Lower lobe of right lung (tissue), 2 donors: ENCODE measurements around the gene BAHCC1. TPM values are rescaled to one million over a fixed set of nuclear protein-coding genes. Genes with fewer than 3 reads are reported as not detected.

ENCODE experiments used
- ATAC-seq, 2 donors: fragments of 200-7000 bp; cut with Tn5 transposase; one replicate each; pipeline ENCODE4 v1.9.1; 2020 to 2022; ENCODE audit warnings: mild to moderate bottlenecking in 2 of 2, moderate library complexity in 2 of 2
- DNase-seq: peaks from one replicate; pipeline ENCODE4 v3.0.0-alpha.2; 2020
- H3K27ac ChIP-seq: fragments of 200-600 bp; one replicate; pipeline ENCODE4 v1.8.0; 2022
- H3K27me3 ChIP-seq: fragments of 200-600 bp; one replicate; pipeline ENCODE4 v1.8.0; 2022; ENCODE audit warnings: low read depth
- H3K36me3 ChIP-seq: fragments of 200-600 bp; one replicate; pipeline ENCODE4 v1.8.0; 2022; ENCODE audit warnings: mild to moderate bottlenecking
- H3K4me1 ChIP-seq: fragments of 200-600 bp; one replicate; pipeline ENCODE4 v1.8.0; 2022
- H3K4me3 ChIP-seq: fragments of 200-600 bp; one replicate; pipeline ENCODE4 v1.8.0; 2022; ENCODE audit warnings: mild to moderate bottlenecking
- H3K9me3 ChIP-seq: fragments of 200-600 bp; one replicate; pipeline ENCODE4 v1.8.0; 2022
- intact Hi-C: fragments of 100-400 bp; cut with DNase I; formaldehyde crosslinking; loops from one replicate; pipeline ENCODE4 v1.11.0; 2022
- total RNA-seq: library from RNA; stranded (reverse); fragmentation: NEBNext Ultra II Directional; extraction: Animal tissue kit (Norgen Biotek cat#: 25700); gene quantifications from one replicate; pipeline ENCODE4 v1.2.1, GENCODE V29; 2021
- TF ChIP-seq, protein P1 (sequence below): fragments of 200-600 bp; IDR thresholded peaks from one replicate; pipeline ENCODE4 v1.8.0; 2022; ENCODE audit warnings: antibody characterized with exemption, mild to moderate bottlenecking
- donor health status: DM: no; HTN: yes; CAD: no; lungs with severe emphysema.

The BAHCC1 gene
- total RNA-seq, 1 donor from 2014 or later, result 19.9 TPM

DNA sequence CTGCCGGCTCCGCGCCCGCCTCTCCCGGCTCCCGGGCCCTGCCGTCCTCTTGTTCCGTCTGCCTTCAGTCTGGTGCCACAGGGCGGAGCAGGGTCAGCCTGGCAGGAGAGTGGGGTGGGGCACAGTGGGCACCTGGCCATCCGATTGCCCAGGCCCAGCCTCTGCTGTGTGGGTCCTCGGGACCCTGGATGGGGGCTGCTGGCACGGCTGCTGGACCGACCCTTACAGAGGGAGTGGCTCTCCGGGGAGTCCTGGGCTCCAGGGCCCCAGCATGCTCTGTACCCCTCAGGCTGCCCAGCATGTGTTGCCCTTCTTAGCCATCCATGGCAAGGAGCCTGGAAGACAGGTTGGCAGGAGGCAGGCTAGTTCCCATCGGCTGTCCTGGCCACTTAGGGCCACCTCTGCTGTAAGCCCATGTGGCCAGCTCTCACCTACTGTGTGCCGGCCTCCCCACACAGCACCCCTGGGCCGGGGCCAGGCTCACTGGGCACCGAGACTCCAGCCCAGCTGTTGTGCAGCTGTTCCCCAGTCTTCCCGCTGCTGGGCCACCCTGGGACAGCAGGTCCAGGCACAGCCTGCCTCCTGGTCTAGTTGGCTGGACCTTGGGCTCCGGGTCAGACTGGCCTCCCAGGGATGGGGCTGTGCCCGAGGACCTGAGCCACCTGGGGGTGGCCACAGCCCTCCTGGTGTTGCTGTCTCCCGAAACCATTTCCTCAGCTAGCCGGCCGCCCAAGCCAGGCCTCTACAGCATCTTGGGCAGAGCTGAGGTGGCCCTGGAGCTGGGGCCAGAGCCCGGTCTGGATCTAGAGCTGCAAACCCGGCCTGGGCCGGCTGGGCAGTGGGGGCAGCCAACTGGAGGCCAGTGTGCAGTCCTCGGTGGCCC, 24.9 kb downstream of the BAHCC1 start:
- Histone ChIP-seq H3K36me3 (no peaks in the 10 kb centered on the region), H3K9me3 (no peaks in the 10 kb centered on the region), H3K4me3 (peak overlapping the region; percentile 36), H3K4me1 (peaks cover 68% of the 10 kb centered on the region), H3K27ac (peak overlapping the region; percentile 85), H3K27me3 (no peaks in the 10 kb centered on the region)
- TF ChIP-seq, protein P1, sequence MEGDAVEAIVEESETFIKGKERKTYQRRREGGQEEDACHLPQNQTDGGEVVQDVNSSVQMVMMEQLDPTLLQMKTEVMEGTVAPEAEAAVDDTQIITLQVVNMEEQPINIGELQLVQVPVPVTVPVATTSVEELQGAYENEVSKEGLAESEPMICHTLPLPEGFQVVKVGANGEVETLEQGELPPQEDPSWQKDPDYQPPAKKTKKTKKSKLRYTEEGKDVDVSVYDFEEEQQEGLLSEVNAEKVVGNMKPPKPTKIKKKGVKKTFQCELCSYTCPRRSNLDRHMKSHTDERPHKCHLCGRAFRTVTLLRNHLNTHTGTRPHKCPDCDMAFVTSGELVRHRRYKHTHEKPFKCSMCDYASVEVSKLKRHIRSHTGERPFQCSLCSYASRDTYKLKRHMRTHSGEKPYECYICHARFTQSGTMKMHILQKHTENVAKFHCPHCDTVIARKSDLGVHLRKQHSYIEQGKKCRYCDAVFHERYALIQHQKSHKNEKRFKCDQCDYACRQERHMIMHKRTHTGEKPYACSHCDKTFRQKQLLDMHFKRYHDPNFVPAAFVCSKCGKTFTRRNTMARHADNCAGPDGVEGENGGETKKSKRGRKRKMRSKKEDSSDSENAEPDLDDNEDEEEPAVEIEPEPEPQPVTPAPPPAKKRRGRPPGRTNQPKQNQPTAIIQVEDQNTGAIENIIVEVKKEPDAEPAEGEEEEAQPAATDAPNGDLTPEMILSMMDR, result no peak
- DNase-seq (no peak), ATAC-seq (peak; percentile 3 to 9)
- intact Hi-C loops, result no loop called here

GRCh38 chr17:81420769-81421462, 25.7 kb downstream of the BAHCC1 start:
- H3K4me1 ChIP-seq, result peaks cover 68% of the 10 kb centered on the region
- no peak overlapping the region for H3K4me3 ChIP-seq
- TF ChIP-seq, protein P1, result no peak
- H3K27ac ChIP-seq, result peak overlapping the region; percentile 85
- H3K9me3 ChIP-seq, result no peaks in the 10 kb centered on the region
- ATAC-seq (peak; percentile 22 to 47), DNase-seq (peak; percentile 73)
- H3K27me3 ChIP-seq, result no peaks in the 10 kb centered on the region
- H3K36me3 ChIP-seq, result no peaks in the 10 kb centered on the region
- intact Hi-C loops, result no loop called here

DNA sequence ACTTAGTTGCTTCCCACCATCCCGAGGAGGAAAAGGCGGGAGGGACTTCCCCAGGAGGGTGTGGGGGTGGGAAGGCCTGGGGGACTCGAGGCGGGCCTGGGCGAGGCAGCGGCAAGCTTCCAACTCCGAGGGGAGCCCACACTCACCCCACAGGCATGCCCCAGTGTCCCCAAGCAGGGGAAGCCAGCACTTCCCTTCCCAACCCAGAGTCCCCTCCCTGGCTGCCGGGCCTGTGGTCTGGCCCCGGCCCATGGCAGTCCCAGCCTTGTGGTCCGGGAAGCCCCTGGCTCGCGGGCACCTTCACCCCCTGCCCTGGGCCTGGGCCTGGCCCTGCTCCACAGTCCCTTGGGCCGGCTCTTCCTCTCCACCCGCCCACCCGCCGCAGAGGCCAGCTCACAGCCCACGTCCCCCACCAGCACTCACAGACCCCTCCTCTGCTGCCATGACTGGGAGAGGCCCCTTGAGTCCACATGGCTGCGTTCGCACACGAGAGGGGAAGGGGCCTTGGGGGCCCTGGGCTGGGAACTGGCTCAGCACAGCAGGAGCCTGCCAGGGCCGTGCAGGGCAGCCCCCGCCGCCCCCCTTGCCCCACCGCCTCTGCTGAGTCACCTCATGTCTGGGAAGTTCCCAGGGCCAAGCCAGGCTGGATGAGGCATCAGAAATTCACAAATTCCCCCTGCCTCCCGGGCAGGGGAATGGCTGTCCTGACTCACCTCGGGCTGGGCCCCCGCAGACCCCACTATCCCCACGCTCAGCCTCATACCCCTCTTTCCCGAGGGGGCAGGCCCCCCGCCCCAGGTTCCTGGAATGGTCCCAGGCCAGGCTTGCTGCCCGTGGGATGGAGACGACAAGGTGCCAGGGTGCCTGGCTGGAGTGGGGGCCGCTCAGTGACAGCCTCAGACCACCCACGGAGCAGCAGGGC, 27.8 kb downstream of the BAHCC1 start:
- no peak overlapping the region for H3K4me3 ChIP-seq
- peak; percentile 58 to 70 for ATAC-seq
- TF ChIP-seq, protein P1, result no peak
- peak; percentile 77 for DNase-seq
- intact Hi-C loops, result no loop called here
- H3K4me1 ChIP-seq, result peaks cover 74% of the 10 kb centered on the region
- peak overlapping the region; percentile 69 for H3K27ac ChIP-seq
- no peaks in the 10 kb centered on the region for H3K36me3 ChIP-seq
- peaks cover 8% of the 10 kb centered on the region for H3K27me3 ChIP-seq
- H3K9me3 ChIP-seq, result no peaks in the 10 kb centered on the region

- intact Hi-C loops, result no loop called here
- H3K4me1 ChIP-seq, result peaks cover 76% of the 10 kb centered on the region
- no peak for ATAC-seq
Measured at GRCh38 chr17:81423698-81424071, 28.4 kb downstream of the BAHCC1 start.

More at GRCh38 chr17:81423698-81424071, 28.4 kb downstream of the BAHCC1 start:
- Histone ChIP-seq H3K27ac (peak overlapping the region; percentile 69), H3K27me3 (peaks cover 10% of the 10 kb centered on the region), H3K36me3 (no peaks in the 10 kb centered on the region), H3K4me3 (no peak overlapping the region), H3K9me3 (no peaks in the 10 kb centered on the region)
- no peak for DNase-seq
- TF ChIP-seq, protein P1, result no peak
